Stimulated activated CD8-positive, alpha-beta memory T cell treated with anti-CD3 and anti-CD28 coated beads, Interleukin-4, amount 100 ng/mL, for 48 hours (primary cell): ENCODE results near the gene OPRM1.

Experiments
- DNase-seq: peaks from one replicate; pipeline ENCODE4 v3.0.0-alpha.2; 2020

Gene OPRM1

GRCh38 chr6:154086510-154086909, 47.5 kb downstream of the OPRM1 start:
- no peak for DNase-seq

DNA sequence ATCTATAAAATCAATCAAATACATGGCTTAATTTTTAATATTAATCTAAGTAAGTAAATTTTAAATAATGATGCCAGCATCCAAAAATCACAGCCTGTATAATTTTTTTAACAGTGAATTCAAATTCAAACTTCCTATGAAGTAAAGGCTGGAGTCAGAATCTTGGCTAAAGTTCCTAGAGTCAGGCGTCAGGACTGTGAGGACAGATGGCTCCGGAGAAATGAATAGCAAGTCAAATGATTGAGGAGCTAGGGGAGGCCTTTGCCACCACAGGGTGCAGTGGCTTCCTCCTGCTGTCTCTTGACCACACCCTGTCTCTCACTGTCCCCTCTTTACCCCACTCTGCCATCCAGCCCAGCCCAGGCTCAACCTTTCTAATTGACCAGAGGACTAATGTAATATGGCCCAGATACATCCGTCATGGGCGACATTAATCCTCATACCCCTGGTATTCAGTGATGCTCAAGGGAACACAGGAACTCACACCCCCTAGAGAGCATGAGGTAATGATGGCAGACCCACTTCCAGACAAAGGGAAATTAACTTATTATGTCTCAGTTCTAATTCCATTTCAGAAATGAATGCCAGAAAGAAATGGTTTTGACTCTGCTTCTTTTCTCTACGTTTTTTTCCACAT, 53.4 kb downstream of the OPRM1 start:
- no peak for DNase-seq

DNA sequence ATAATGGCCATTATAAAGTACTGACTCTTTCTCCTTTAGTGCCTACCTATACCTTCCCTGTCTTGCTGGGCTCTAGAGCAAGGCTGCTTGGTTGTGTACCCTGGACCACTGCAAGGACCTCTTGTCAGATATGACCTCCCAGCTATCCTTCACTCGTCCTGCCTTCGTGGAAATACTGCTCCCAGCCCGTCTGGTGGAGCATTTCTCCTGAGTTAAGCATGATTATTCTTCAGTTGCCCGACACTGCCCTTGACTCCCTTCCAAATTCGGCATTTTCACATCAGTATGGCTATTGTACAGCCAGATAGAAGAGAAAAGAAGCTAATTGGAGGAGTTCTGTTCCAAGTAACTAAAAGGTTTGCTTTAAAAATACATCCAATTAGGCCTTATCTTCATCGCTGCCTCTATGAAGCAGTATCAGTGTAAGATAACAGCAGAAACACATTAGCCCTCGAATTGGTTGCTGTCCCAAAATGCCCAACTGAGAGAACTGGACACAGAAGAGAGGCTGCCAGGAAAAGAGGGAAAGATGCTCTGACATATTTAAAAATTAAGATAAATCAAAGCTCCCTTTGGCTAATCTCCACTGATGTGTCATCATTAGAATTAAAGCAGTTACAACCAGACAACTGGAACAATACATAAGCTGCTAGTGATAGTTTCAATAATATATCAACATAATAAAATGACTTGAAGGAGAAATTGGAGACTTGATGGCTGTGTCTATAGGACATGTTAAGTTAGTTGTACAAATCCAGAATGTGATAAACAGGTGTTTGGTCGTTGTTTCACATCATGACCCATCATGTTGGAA, 54.4 kb downstream of the OPRM1 start:
- DNase-seq, result no peak

GRCh38 chr6:154095571-154095970, 56.5 kb downstream of the OPRM1 start:
- no peak for DNase-seq

GRCh38 chr6:154096316-154096715, 57.3 kb downstream of the OPRM1 start:
- DNase-seq, result no peak

GRCh38 chr6:154096834-154097233, 57.8 kb downstream of the OPRM1 start:
- DNase-seq, result no peak

DNA sequence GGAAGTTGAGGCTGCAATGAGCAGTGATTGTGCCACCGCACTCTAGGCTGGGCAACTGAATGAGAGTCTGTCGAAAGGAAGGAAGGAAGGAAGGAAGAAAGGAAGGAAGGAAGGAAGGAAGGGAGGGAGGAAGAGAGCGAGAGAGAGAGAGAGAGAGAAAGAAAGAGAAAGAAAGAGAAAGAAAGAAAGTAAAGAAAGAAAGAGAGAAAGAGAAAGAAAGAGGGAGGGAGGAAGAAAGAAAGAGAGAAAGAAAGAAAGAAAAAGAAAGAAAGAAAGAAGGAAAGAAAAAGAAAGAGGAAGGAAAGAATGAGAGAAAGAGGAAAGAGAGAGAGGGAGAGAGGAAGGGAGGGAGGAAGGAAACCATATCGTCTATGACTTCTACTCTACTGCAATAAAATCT, 60.2 kb downstream of the OPRM1 start:
- no peak for DNase-seq

DNA sequence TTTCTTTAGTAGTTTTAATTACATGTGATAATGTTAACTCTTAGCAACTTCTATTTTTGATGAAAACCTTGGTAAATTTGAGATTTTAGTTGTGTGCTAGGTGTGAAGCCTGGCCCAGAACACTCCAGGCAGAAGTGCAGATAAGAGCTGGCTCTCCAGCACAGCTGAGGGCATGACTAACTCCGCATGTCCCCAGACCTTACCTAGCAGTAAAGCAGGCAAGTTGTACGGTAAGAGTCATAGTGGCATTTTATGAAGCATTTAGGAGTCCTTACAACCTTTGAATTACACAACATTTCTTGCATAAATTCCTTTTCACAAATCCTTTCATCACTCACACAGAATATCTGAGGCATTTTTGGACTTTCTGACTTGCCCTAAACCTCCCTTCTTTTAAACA, 67.2 kb downstream of the OPRM1 start:
- no peak for DNase-seq

DNA sequence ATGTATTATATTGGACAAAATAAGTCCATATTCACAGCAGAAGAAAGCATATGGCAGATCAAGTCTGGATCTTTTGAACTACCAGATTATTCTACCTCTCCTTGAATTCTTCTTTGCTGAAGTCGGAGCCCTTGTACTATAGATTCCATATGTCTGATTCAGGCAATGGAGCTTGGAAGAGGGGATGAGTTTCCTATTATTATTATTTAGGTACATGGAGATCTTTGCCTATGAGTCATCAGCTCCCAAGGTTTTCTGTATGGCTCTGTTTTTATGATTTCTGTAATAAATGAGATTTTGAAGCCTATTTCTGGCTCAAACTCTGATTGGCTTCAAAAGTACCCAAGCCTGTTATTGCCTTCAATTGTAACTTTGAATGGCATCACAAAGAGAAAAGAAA, 72.0 kb downstream of the OPRM1 start:
- DNase-seq, result no peak

DNA sequence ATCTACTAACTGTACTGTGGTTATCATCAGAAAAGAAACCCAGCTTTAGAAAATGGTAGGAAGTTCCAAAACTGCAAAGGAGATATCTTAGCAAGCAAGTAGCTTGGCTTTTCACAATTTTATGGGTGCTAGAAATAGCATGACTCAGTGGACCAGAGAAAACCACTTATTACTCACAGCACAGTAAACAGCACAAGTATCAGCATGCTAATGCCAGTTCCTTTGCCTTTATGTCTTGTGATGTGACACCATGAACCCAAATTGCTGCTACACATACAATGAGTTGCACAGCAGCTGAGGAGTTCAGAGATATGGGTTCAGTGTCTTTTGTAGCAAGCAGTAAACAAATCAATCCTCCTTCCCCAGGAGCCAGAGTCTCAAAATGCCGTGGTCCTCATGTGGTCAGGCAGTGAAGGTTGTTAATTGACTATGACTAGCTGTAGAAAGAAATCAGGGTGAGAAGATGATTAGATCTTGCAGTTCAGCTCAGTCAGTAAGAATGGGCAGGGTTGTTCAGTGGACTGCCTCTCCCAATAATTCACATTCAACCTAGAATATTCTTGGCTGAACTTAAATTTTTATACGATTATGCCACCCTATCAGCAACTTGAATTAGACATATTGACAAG, 73.3 kb downstream of the OPRM1 start:
- DNase-seq, result no peak

DNA sequence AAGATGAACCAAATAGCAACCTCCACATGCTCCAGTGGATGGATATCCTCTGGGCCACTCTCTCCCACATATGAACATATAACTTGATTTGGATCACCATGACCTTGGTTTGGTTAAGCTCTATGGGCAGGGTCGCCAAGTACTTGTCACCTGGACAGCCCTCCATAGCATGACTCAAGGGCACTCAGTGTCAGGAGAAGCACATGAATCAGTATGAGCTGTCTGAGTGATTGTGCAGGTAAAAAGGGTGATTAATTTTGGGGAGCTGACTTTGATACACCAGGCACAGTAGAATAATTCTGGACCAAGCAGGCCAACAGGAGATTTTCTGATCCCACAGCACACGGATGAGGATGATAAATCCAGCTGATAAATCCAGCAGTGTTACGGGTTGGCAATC, 74.4 kb downstream of the OPRM1 start:
- no peak for DNase-seq

DNA sequence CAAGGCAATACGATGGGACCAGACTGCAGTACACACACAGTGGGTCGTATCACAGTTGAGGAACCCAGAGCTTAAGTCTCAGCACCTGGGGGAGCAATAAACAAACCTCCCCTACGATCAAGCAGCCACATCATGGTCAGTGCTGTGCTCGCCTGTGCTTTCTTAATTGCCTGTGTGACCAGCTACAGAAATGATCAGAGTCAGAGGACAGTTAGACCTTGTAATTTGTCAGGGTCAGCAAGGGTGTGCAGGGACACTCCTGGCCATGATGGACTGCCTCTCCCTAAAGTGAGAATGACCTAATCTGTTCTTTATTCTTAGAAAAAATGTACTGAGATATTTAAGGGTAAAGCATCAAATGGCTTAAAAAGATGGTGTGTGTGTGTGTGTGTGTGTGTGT, 78.4 kb downstream of the OPRM1 start:
- DNase-seq, result no peak

- no peak for DNase-seq
Observed at GRCh38 chr6:154122195-154122925, 83.3 kb downstream of the OPRM1 start.

DNA sequence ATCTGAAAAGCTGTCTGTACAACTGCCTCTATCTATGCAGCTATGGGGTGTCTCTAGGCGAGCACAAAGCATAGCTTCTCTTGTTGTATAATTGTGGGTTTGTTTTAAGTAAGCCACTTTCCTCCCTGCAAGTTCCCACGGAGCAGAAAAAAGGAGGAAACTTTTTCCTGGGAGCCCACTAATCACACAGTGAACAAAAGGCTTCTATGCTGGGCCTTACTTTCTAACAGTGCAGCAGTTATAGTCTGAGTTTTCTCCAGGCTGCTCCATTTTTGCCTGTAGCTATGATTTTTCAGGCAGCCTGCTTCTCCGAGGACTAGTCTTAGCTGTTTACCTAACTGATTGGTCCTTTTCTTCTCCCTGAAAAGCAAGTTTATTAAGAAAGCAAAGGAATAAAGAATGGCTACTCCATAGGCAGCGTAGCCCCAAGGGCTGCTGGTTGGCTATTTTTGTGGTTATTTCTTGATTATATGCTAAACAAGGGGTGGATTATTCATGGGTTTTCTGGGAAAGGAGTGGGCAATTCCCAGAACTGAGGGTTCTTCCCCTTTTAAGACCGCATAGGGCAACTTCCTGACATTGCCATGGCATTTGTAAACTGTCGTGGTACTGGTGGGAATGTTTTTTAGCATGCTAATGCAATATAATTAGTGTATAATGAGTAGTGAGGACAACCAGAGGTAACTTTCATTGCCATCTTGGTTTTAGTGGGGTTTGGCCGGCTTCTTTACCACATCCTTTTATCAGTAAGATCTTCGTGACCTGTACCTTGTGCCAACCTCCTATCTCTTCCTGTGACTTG, 84.3 kb downstream of the OPRM1 start:
- DNase-seq, result no peak

DNA sequence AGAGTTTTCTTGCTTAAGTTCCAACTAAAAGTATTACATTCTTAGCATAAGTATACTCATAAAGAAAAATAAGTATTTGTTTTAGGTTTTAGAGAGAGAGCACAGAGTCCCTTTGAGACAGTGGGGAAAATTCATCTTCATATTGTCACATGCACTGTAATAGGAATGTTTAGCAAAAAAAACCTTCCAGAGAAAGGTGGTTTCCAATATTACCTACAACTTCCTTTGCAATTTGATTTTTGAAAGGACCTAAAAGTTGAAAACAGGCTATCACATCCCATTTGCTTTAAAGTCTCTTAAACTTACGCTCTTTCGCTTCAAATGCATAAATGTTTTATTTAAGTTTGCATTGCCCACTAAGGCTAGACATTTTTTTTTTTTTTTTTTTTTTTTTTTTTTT, 86.4 kb downstream of the OPRM1 start:
- no peak for DNase-seq

DNA sequence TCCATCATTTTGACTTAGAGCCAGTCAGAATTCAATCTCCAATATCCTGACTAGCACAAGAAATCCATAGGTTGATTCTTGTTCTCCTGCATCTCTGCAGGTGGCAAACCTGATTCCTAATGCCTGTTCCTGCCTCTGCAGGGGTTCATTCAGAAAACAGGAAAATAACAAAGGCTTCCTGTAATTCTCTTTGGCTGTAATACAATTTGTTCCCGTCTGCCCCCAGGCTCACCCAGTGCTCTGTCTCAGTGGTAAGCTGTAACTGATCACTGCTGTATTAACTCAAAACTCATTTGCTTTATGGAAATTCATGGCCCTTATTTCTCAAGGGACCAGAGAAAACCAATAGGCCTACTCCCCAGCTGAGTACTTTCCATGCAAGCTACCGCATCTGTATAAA, 88.6 kb downstream of the OPRM1 start:
- no peak for DNase-seq

DNA sequence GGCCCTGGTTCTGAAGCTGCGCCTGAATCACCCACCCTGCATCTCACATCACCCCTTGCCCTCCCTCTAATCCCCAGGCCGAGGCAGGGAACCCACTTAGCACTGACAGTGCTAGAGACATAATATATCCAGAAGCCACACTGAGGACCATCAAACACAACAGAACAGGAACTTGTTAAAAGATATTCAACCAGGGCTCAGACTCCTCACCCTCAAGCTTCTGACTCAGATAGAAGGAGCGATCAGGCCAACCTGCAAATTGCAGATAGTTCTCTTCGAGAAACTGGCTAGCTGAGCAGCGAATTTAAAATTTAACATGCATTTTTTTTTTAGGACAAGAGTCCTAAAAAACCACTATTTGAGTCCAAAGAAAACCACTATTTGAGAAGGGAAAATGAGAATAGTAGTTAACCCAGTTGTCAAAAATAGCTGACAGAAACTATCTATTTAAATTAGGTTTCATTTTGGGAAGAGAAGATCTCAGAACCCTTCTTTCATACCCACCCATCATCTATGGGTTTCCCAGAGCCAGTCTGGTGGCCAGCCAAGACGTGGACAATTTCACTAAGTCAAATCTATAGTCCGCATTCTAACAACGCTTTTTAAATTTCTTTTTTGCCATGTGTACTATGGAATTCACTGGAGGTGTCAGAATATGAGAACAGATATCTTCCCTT, 95.6 kb downstream of the OPRM1 start:
- DNase-seq, result no peak

GRCh38 chr6:154138793-154139192, 99.8 kb downstream of the OPRM1 start:
- DNase-seq, result no peak

GRCh38 chr6:154139892-154140291, 100.9 kb downstream of the OPRM1 start:
- DNase-seq, result no peak

DNA sequence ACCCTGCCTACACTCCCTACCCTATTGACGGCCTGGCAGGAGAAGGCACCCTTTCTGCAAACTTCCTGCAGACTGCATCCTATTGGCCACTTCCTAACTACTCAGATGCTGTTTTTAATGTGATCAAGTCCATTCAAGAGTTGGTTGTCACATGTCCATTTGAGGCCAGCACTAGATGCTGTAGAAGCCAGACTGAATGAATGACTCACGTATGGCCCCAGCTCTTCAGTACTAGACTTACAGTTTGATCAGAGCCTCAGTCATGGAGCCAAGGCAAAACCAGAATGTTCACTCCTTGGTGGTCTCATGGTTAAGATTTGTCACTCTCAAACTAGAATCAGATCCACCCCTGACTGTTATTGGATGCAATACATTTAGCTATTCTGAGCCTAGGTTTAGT, 101.7 kb downstream of the OPRM1 start:
- DNase-seq, result no peak

GRCh38 chr6:154143753-154144152, 104.7 kb downstream of the OPRM1 start:
- DNase-seq, result no peak

DNA sequence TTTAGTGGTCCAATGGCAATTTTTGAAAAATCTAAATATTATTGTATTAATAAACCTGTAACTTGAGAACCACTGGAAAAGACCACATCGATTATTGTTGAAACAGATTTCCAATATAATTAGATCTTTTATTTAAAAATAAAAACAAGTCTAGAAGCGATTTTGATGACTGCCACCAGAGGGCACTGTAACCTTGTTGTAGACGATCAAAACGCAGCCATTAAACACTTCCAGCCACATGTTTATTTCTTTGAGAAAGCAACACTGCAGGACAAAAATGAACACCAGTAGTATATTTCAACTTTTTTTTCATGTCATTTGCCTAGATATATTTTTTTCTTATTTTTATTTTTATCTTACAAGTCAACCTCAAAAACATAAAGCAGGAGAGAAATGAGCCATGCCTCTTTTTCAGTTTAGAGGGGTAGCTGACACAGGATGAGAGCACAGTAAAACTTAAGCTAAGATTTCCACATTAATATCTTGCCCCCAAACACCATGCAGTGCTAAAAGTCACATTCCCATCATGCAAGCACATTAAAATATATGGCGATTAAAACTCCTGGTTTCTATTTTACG, 115.4 kb downstream of the OPRM1 start:
- peak; percentile 79 for DNase-seq
